Limb (tissue), 2 donors: ENCODE results near the gene EXOC6B.

Source experiments
- DNase-seq, 2 donors: peaks; one replicate each; pipeline ENCODE4 v3.0.0-alpha.2; 2016; ENCODE audit errors: extremely low spot score in 2 of 2

The EXOC6B gene

DNA sequence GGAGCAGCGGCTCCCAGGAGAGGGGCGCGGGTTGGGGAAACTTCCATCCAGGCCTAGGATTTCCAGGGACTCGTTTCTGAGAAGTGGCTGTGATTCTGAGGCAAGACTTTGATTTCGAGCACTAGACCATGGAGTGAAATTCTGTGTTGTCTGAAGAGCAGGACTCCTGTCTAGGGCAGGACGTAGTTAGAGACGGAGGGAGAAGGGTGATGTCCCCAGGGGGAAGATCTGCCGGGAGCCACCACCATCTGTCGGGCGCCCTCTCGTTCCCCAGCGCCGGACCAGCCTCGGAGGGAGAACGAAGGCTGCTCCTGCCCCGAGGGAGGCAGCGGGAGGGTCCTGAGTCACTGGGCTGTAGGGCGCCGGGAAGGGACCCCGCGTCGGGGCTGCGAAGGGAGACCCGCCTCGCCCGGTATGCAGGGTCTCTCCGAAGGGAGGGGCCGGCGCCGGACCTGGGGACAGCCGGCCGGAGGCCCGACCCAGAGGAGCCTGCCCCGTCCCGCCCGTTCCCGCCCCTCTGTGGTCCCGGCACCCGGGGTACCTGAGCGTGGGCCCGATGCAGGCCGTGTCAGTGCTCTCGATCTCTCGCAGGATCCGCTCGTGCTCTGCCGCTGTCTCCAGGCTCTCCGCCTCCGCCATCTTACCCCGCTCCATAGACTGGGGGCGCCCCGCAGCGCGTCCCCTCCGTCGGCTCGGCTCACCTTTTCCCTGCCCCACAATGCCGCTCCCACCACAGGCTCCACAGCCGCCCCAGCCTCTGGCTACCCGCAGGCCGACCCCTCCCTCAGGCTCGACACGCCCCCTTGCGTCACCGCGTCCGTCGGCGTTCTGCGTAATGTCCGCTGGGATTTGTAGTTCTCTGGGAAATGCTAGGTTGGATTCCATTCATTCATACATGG is at the start of gene EXOC6B:
Gene EXOC6B (minus strand): TSS at position 777 of the 899 bp plus-strand sequence.
- peak; percentile 95 to 97 for DNase-seq

DNA sequence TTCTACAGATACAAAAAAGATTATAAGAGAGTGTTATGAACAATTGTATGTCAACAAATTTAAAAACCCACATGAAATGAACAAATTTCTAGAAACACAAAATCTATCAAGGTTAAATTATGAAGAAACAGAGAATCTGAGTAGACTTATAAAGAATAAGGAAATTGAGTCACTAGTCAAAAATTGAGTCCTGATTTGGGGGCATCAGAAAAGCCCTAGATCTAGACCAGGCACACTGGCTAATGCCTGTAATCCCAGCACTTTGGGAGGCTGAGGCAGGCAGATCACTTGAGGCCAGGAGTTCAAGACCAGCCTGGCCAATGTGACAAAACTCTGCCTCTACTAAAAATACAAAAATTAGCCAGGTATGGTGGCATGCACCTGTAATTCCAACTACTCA is 46.0 kb upstream of the EXOC6B start:
- DNase-seq: no peak

DNA sequence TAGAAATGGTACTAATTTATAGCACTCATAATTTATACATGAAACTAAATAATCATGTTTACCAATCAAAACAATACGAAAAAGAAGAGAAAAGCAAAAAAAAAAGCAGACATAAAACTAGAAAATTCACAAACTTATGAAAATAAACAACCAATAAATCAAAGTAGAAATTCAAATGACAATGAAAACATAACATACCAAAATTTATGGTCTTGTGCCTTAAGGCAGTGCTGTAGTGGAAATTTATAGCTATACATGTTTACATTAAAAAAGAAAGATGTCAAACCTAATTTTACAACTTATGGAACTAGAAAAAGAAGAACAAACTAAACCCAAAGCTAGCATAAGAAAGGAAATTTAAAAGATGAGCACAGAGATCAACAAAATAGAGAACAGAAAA is 45.2 kb upstream of the EXOC6B start:
- DNase-seq: no peak

DNA sequence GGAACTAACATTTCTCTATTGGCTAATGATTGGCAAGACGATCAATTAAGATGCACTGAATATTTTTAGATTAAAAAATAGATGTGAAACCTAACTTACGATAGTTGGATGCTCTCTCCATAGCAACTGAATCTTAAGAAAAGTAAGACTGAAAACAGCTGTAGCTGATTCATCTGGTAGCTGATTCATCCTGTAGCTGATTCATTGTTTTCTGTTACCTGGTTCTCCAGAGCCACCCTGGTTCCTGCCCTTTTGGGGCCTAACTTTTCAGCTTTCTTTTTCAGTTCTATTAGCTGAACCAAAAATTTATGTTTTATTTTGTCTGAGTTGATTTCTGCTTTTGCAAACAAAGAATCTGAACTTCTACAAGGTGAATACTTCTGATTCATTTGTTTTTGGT is 38.7 kb upstream of the EXOC6B start:
- no peak for DNase-seq

DNA sequence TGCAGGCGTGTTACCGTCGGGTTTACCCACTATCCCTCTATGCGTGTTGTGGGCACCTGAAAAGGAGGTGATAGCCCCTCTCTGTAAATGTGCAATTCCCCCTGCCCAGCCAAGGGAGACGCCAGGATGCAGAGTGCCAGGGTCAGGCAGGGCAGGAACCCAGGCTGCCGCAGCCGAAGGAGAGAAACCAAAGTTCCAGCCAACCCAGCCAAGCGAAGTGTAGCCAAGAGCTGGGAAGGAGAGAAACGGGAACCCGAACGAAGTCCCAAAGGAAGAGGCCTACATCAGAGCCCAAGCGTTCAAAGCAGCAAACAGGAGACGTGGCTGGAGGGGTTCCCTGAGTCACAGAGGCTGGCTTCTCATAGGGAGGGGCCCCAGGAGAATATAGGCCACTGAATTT is 37.2 kb upstream of the EXOC6B start:
- no peak for DNase-seq

DNA sequence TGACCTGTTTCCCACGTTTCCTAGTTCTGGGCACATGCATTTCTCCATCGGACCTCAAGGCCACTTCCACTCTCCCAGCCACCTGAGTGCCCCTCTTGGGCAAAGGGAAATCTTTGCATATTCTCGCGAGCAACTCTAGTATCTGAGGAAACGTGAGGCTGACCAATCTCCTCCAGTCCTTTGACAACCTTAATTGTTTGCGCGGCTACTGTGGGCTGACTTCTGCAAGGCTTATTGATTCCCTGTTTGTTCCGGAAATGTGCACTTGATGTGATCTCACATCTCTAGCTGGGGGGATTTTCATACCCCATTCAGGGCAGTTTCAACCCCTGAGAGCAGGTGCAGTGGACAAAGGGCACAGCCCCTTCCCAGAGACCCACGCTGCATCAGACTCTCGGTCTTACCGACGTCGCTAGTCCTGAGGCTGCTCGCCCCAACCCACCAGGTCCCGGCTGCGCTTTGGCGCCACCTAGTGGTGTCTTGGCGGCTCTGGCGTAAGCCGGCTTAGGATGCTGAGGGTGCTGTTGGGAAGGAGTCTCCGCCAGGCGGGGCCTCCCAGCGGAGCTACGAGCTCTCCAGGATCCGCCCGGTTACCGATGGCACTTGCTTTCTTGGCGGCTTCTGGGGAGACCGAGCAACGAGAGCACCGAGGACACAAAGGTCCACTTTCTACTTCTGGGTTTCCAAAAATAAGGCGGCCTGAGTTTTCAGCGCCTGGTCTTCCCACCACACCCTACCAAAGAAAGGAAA is 36.6 kb upstream of the EXOC6B start:
- DNase-seq: peak; percentile 78 to 92

DNA sequence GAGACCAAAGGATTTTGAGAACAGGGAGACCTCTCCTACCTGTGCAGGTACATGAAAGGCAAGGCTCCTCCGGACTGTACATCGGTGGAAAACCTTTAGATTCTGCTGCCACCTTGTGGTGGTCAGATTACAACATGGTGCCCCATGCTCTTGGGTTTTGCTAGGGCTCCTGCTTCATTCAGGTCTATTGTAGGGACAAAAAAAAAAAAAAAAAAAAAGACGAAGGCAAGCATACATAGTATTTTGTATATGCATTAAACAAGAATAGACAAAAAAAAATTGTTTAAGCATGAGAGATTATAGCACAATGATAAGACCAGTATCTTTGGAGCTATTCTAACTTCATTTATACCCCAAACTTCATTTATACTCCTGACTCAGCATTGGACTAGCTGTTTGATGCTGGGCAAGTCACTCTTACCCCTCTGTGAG is 34.0 kb upstream of the EXOC6B start:
- DNase-seq: peak in 1 of 2 donors; percentile 57

DNA sequence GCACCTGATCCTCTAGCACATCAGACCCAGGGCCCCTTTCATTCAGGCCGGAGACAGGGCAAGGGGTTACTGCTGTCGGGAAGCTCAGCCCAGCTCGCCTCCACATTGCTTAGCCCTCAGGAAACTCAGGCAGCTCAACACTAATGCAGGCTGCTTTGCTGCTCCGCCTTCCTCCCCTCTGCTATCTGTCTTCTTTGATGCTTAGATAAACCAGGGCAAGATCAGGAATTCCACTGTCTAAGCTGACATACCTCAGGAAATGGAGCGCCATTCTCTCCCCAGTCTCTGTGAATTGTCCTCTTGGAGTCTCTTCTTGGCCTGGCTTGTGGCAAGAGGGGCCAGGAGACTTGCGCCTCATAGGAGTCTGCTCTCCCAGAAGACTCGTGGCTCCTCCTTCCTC is 25.5 kb upstream of the EXOC6B start:
- DNase-seq: no peak

DNA sequence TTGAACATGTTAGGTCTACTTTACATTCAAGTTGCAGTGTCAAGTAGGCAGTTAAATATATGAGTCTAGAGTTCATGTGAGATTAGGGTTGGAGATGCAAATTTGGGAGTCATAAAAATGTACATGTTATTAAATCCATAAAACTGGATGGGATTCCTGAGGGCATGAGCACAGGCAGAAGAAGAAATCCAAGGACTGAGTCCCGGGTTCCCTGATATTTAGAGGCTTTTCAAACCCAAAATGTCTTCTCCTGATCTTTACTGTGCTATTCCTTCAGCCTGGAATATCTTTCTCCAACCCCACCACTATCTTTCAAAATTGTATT is 23.3 kb upstream of the EXOC6B start:
- no peak for DNase-seq

DNA sequence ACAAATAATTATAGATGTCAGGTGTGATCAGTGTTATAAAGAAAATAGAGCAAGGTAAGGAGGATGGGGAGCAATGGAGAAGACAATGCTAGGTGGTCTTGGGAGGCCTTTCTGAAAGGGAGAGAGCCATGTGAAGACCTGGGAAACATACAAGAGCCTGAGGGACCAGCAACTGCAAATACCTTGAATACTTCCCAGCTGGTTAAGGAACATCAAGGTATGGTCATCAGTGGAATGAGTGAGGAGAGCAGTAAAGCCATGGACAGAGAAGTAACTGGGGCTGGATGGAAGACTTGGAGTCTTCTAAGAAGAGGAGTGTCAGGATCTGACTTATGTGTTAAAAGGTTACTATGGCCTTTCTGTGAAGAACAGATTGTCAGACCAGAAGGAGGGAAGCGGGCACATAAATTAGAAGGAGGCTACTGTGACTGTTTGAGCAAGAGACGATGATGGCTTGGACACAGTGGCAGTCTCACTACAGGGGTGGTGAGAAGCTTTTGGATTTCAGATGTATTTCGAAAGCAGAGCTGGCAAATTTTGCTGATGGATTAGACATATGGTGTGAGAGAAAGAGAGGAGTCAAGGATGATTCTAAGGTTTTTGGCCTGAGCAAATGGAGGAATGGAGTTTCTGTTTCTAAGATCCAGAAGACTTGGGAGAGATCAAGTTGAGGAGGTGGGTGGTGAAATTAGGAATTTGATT is 22.8 kb upstream of the EXOC6B start:
- no peak for DNase-seq

DNA sequence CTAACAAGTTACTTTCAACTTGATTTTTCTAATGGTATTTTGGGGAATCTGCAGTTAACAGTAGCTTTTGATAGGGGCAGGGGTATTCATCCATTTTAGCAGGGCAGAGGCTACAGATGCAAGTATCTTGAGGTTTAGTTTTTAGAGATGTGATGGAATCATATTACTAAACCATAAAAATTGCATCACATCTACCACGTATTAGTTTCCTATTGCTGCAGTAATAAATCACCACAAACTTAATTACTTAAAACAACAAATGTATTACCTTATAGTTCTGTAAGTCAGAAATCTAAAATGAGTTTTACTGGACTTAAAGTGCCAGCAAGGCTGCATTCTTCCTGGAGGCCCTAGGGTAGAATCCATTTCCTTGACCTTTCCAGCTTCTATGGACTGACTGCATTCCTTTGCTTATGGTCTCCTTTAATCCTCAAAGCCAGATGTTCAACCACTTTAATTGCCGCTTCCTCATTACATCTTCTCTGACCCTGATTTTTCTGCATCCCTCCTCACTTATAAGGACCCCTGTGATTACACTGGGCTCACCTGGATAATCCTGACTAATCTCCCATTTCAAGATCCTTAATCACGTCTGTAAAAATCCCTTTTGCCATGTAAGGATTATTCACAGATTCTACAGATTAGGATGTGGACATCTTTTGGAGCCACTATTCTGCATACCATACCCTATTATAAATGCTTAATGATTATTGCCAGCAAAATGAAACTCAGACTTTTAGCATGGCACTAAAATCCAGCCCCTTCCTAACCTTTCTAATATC is 21.9 kb upstream of the EXOC6B start:
- DNase-seq: no peak

DNA sequence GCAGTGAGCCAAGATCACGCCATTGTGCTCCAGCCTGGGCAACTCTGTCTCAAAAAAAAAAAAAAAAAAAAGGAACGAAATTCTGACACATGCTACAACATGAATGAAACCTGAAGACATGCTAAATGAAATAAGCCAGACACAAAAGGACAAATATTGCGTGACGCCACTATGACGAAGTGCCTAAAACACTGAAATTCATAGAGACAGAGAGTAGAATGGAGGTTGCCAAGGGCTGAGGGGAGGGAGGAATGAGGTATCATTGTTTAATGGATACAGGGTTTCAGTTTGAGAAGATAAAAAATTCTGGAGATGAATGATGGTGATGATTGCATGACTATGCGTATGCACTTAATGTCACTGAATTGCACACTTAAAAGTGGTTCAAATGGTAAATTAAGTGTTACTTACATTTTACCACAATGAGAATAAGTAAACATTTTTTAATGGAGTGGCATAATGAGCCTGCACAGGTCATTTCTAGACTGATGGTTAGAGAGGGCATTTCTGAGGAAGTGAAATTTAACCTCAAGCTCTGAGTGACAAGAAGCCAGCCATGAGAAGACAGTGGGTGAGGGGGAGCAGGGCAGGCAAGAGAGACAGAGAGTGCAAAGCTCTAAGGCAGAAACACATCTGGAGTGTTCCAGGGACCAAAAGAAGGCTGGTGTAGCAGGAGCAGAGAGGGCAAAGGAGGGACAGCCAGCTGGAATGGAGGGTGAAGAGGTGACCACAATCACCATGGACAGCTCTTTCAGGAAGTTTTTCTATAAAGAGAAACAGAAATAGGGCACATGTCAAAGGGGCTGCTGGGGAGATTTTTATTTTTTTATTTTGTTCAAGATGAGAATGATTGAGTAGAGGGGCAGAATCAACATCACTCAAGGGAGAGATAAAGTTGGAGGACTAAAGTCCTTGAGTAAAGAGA is 20.6 kb upstream of the EXOC6B start:
- no peak for DNase-seq

DNA sequence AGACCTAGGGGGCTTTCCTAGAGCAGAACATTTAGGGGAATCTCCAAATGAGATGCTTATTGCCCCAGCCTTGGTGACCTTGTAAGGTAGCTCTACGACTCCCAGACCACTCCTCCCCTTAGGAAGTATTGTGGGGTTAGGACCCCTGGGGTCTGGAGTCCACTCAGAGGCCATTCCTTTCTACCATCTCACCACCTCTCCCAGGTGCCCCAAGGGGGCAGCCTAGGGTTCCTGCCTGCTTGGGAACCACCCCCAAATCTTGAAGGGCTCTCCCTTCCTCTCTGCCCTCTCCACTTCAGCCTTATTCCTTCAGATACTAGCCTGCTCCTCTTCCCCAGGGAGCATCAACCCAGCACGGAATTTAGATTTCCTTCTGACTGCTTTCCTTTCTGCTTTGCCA is 17.5 kb upstream of the EXOC6B start:
- no peak for DNase-seq

DNA sequence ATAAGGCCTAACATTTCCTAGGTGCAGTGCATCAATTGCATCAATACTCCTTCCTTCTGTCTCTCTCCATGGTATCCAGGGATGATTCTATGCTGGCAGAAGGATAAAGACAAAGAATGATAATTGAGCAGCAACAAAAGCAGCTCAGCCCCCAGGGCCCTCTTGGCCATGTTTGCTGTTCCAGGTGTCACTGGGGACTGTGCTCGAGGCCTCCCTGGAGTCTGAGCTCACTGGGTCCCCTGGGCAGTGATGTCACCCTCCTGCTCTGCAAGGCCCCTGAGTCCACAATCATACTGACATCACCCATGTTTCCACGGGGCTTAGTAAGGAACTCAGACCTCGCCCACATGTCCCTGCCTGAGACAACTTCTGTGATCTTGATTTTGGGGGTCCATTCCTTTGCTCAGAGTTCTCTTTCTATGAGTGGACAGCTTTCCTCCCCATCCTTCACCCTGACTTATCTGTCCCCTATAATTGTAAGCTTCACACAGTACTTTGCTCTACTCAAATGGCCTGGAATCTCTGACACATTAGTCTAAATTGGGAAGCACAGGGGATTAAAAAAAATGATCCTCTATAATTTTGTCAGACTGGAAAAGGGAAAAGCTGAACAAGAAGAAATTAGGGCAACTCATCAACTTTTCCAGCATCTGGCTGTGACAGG is 15.8 kb upstream of the EXOC6B start:
- DNase-seq: no peak

DNA sequence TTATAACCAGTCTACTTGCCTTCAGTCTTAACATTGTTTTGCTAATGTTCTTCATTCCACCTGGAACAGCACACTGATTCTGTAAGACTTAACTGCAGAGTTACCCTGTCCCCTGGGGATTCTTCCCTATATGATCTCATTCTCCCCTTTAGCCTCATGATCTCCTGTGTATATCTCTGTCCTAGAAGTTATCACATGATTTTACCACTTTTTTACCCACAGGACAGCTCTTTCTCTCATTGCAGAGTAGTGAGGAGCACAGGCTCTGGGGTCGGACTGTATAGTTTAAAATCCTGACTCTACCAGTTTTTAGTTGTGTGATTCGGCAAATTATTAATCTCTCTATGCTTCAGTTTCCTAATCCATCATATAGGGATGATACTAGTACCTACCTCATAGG is 14.2 kb upstream of the EXOC6B start:
- DNase-seq: no peak

DNA sequence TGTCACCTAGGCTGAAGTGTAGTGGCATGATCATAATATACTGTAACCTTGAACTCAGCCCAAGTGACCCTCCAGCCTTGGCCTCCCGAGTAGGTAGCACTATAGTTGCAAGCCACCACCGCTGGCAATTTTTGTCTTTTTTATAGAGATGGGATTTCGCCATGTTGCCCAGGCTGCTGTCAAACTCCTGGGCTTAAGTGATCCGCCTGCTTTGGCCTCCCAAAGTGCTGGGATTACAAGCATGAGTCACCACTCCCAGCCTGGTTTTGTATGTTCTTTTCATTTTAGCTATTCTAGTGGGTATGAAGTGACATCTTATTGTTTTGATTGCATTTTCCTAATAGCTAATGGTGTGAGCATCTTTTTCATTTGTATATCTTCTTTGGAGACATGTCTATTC is 11.3 kb upstream of the EXOC6B start:
- no peak for DNase-seq

DNA sequence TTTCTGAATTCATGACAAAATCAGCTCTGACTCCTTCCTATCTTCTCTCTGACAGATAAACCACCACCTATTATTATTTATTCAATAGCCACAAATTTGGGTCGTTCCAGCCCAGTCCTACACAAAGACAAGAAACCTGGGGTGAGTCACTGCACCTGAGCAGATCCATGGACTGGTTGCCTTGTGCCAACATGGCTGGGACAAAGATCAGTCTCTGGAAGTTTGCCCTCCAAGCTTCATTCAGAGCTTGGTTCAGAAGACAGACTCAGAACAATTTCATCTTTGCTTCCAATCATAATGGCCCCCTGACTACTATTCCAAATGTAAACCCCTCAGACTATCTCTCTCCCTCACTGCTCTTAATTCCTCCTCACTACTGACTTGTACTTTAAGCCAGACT is 9.6 kb upstream of the EXOC6B start:
- DNase-seq: no peak

DNA sequence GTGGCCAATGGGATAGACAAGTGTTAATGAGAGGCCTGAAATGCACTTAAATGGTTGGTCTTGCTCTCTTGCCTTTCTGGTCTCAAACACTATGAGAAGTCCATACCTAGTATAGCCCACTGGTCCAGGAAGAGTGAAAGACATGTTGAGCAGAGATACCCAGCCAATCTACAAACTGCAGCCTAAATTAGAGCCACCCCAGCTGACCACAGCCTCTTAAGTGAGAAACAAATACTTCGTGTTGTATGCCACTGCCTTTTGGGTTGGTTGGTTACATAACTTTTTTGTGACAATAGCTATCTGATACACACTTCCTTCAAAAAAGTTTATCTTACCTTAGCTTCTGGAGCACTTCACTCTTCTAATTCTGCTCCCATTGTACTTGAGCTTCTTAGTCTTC is 8.8 kb upstream of the EXOC6B start:
- DNase-seq: no peak

DNA sequence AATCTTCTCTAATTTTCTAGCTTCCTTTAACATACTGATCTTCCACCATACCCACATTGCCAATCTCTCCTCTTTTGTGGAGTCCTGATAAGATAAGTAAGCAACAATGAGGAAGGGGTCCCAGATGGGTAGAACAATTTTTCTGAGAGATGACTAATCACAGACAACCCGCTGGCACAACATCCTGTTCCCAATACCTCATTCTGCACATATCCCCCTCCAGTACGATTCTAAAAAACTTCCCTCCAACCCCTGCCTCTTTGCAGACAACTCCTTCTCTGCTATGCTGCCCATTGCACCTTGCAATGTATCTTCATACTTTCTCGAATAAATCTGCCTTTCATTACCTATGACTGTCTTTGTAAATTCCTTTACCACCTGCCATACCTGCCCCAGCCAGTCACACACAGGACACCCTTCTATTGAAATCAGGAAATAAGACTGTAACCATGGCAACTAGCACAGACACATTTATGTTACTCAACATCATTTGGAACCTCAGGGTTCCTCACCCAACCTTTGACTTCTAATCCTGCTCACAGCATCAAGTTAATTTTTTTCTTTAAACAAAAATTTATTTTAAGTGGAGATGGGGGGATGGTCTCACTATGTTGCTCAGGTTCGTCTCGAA is 7.4 kb upstream of the EXOC6B start:
- no peak for DNase-seq
